ENCODE results near the gene SRSF6.

SRSF6 gene

GRCh38 chr20:43465625-43465943, 7.9 kb downstream of the SRSF6 start:
- no peak for TF ChIP-seq CTCF (IDR thresholded peaks at IDR 0.05; ENCODE audit: insufficient read depth, missing control alignments)
- FAIRE-seq (no peak), DNase-seq (ENCODE audit: insufficient read length, low spot score) (no peak)

- no peak for TF ChIP-seq CTCF (IDR thresholded peaks at IDR 0.05; ENCODE audit: insufficient read depth, missing control alignments)
Measured at GRCh38 chr20:43467589-43467988, 9.9 kb downstream of the SRSF6 start.

DNA sequence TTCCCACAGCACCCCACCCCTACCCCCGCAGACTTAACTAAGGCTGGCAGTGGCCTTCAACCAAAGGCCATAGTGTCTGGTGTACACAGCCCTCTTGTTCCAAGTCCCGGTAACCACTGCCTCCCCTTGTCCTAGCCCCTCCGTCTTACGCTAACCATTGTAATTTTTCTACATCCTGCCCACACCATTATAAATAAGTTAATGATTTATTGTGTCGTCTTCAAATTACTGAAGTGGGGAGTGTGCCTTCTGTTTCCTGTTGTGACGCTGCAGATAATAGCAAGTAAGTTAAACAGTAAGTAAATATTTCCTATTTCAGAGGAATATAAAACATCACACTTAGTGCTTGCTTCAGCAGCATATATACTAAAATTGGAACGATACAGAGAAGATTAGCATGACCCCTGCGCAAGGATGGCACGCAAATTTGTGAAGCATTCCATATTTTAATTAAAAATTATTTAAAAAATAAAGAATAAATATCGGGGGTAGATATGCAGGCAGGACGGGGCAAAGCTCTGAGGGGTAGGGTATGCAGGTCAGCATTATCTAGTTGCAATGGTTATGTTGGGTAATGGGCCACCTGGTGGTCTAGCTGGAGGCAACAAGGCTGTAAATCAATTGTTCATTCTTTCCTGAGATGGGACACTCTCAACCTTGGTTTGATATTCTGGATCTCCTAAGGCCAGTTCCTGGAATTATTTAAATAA, 15.1 kb downstream of the SRSF6 start:
- no peak for FAIRE-seq

More at GRCh38 chr20:43467589-43467988, 9.9 kb downstream of the SRSF6 start:
- FAIRE-seq (no peak), DNase-seq (ENCODE audit: insufficient read length, low spot score) (no peak)

GRCh38 chr20:43473381-43473704, 15.6 kb downstream of the SRSF6 start:
- TF ChIP-seq CTCF (IDR thresholded peaks at IDR 0.05; ENCODE audit: insufficient read depth, missing control alignments): no peak
- no peak for DNase-seq (ENCODE audit: insufficient read length, low spot score)
- FAIRE-seq: no peak

More for the DNA sequence above, 15.1 kb downstream of the SRSF6 start:
- TF ChIP-seq CTCF (IDR thresholded peaks at IDR 0.05; ENCODE audit: insufficient read depth, missing control alignments): peak; percentile 8
- no peak for DNase-seq (ENCODE audit: insufficient read length, low spot score)

- TF ChIP-seq CTCF (IDR thresholded peaks at IDR 0.05; ENCODE audit: insufficient read depth, missing control alignments): no peak
- DNase-seq (ENCODE audit: insufficient read length, low spot score): no peak
- FAIRE-seq: no peak
Measured at GRCh38 chr20:43477193-43477592, 19.5 kb downstream of the SRSF6 start.

DNA sequence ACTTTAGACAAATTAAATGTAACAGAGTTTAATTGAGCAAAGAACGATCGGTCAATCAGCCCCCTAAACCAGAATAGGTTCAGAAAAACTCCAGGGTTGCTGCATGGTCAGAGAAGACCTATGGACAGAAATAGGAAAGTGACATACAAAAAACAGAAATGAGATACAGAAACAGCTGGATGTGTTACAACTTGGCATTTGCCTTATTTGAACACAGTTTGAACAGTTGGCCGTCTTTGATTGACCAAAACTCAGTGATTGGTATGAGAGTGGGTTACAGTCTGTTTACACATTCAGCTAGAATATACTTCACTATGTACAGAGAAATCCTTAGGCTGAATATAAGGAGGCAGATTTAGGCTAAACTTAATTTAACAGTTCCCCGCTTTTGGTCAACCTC, 19.9 kb downstream of the SRSF6 start:
- DNase-seq (ENCODE audit: insufficient read length, low spot score): no peak
- no peak for FAIRE-seq

More for the DNA sequence above, 19.9 kb downstream of the SRSF6 start:
- TF ChIP-seq CTCF (IDR thresholded peaks at IDR 0.05; ENCODE audit: insufficient read depth, missing control alignments): no peak
